ENCODE results near the gene FRK.

Gene FRK

DNA sequence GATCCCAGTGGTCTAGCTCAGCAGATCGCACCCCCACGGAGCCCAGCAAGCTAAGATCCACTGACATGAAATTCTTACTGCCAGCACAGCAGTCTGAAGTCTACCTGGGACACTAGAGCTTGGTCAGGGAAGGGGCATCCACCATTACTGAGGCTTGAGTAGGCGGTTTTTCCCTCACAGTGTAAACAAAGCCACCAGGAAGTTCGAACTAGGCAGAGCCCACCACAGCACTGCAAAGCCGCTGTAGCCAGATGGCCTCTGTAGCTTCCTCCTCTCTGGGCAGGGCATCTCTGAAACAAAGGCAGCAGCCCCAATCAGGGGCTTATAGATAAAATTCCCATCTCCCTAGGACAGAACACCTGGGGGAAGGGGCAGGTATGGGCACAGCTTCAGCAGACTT is 18.8 kb downstream of the FRK start:
- Histone ChIP-seq H2AFZ (ENCODE audit: low read length) (no peak overlapping the region), H3K9me3 (ENCODE audit: insufficient read depth, low read depth, low read length) (no peaks in the 10 kb centered on the region), H3K4me3 (ENCODE audit: low read length, poor library complexity, severe bottlenecking) (no peak overlapping the region), H3K27me3 (ENCODE audit: insufficient read depth, low read length, poor library complexity, severe bottlenecking) (no peaks in the 10 kb centered on the region), H3K9ac (ENCODE audit: low read depth, low read length, poor library complexity, severe bottlenecking) (no peak overlapping the region), H3K4me2 (ENCODE audit: low read depth, low read length, poor library complexity, severe bottlenecking) (no peak overlapping the region), H3K9me2 (replicated peaks; ENCODE audit: low read depth, low read length) (no peaks in the 10 kb centered on the region), H3K4me1 (ENCODE audit: insufficient read depth, low read length, poor library complexity, severe bottlenecking) (no peaks in the 10 kb centered on the region), H3F3A (ENCODE audit: low read depth) (no peaks in the 10 kb centered on the region), H4K20me1 (ENCODE audit: insufficient read depth, low read length, poor library complexity, severe bottlenecking) (no peaks in the 10 kb centered on the region), H3K36me3 (ENCODE audit: insufficient read depth, low read length) (no peaks in the 10 kb centered on the region), H3K79me2 (ENCODE audit: insufficient read depth, low read length) (no peaks in the 10 kb centered on the region)
- TF ChIP-seq, protein P1, sequence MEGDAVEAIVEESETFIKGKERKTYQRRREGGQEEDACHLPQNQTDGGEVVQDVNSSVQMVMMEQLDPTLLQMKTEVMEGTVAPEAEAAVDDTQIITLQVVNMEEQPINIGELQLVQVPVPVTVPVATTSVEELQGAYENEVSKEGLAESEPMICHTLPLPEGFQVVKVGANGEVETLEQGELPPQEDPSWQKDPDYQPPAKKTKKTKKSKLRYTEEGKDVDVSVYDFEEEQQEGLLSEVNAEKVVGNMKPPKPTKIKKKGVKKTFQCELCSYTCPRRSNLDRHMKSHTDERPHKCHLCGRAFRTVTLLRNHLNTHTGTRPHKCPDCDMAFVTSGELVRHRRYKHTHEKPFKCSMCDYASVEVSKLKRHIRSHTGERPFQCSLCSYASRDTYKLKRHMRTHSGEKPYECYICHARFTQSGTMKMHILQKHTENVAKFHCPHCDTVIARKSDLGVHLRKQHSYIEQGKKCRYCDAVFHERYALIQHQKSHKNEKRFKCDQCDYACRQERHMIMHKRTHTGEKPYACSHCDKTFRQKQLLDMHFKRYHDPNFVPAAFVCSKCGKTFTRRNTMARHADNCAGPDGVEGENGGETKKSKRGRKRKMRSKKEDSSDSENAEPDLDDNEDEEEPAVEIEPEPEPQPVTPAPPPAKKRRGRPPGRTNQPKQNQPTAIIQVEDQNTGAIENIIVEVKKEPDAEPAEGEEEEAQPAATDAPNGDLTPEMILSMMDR (conservative IDR thresholded peaks at IDR 0.05; ENCODE audit: low read length), result no peak
- no peak for TF ChIP-seq EZH2phosphoT487 (IDR thresholded peaks at IDR 0.05; ENCODE audit: borderline replicate concordance)

DNA sequence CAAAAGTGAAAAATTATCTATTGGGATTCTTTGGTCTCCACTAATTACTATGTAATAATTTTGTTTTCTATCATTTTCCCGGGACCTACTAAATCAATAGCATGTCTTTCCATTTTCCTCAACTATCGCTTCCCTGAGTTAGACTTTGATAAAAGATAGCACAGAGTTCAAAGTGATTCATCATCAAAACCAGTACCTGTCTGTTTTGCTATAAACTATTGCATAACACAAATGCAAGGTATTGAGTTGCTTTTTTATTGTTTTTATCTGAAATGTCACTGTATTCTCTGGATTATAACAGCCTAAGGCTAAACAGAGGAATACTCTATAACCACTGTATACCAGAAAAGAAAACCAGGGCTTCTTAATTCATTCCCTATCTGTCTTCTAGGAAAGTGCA is 19.7 kb downstream of the FRK start:
- Histone ChIP-seq H2AFZ (ENCODE audit: low read length) (no peak overlapping the region), H3K9me3 (ENCODE audit: insufficient read depth, low read depth, low read length) (no peaks in the 10 kb centered on the region), H4K20me1 (ENCODE audit: insufficient read depth, low read length, poor library complexity, severe bottlenecking) (no peaks in the 10 kb centered on the region), H3K4me2 (ENCODE audit: low read depth, low read length, poor library complexity, severe bottlenecking) (no peak overlapping the region), H3F3A (ENCODE audit: low read depth) (no peaks in the 10 kb centered on the region), H3K36me3 (ENCODE audit: insufficient read depth, low read length) (no peaks in the 10 kb centered on the region), H3K4me3 (ENCODE audit: low read length, poor library complexity, severe bottlenecking) (no peak overlapping the region), H3K79me2 (ENCODE audit: insufficient read depth, low read length) (no peaks in the 10 kb centered on the region), H3K4me1 (ENCODE audit: insufficient read depth, low read length, poor library complexity, severe bottlenecking) (no peaks in the 10 kb centered on the region), H3K9ac (ENCODE audit: low read depth, low read length, poor library complexity, severe bottlenecking) (no peak overlapping the region), H3K9me2 (replicated peaks; ENCODE audit: low read depth, low read length) (no peaks in the 10 kb centered on the region), H3K27me3 (ENCODE audit: insufficient read depth, low read length, poor library complexity, severe bottlenecking) (no peaks in the 10 kb centered on the region)
- TF ChIP-seq EZH2phosphoT487 (IDR thresholded peaks at IDR 0.05; ENCODE audit: borderline replicate concordance), result no peak
- TF ChIP-seq, protein P1 (conservative IDR thresholded peaks at IDR 0.05; ENCODE audit: low read length), result no peak

DNA sequence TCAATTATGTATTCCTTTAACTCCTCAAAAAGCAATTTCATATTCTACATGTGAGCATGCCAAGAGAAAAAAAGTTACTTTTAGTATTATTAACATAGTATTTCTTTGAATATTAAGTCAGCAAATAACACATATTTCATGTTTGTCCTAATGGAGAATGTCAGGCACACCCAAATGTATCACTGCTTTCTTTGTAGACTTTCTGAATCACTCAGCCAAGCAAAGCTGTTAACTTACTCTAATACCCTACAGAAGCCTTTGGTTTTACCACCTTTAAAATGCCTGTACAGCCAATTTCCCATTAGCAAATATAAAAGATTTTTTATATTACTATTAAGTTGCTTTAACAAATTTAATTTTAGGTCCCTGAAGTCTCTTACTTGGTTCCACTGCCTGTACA is 23.8 kb downstream of the FRK start:
- Histone ChIP-seq H3K9ac (ENCODE audit: low read depth, low read length, poor library complexity, severe bottlenecking) (no peak overlapping the region), H4K20me1 (ENCODE audit: insufficient read depth, low read length, poor library complexity, severe bottlenecking) (no peaks in the 10 kb centered on the region), H3K4me2 (ENCODE audit: low read depth, low read length, poor library complexity, severe bottlenecking) (no peak overlapping the region), H3K9me3 (ENCODE audit: insufficient read depth, low read depth, low read length) (no peaks in the 10 kb centered on the region), H3K4me1 (ENCODE audit: insufficient read depth, low read length, poor library complexity, severe bottlenecking) (no peaks in the 10 kb centered on the region), H3F3A (ENCODE audit: low read depth) (no peaks in the 10 kb centered on the region), H3K79me2 (ENCODE audit: insufficient read depth, low read length) (no peaks in the 10 kb centered on the region), H3K4me3 (ENCODE audit: low read length, poor library complexity, severe bottlenecking) (no peak overlapping the region), H2AFZ (ENCODE audit: low read length) (no peak overlapping the region), H3K27me3 (ENCODE audit: insufficient read depth, low read length, poor library complexity, severe bottlenecking) (no peaks in the 10 kb centered on the region), H3K9me2 (replicated peaks; ENCODE audit: low read depth, low read length) (no peaks in the 10 kb centered on the region), H3K36me3 (ENCODE audit: insufficient read depth, low read length) (no peaks in the 10 kb centered on the region)
- TF ChIP-seq EZH2phosphoT487 (IDR thresholded peaks at IDR 0.05; ENCODE audit: borderline replicate concordance), result no peak
- TF ChIP-seq, protein P1 (conservative IDR thresholded peaks at IDR 0.05; ENCODE audit: low read length), result no peak

Measured in Loucy (cell line).